Type B pancreatic cell (in vitro differentiated cells): Measurements from ENCODE around the gene BEAN1. TPM values are rescaled to one million over a fixed set of nuclear protein-coding genes. Genes with fewer than 3 reads are reported as not detected.

Source experiments
- DNase-seq: peaks from one replicate; pipeline ENCODE4 v3.0.0; 2021; ENCODE audit warnings: mixed read lengths; ENCODE audit not compliant: unreplicated experiment; ENCODE audit errors: extremely low spot score
- H3K27ac Mint-ChIP-seq: 2 replicates; pipeline ENCODE4 v1.8.0; 2021; ENCODE audit warnings: mild to moderate bottlenecking, mixed read lengths
- H3K27me3 Mint-ChIP-seq: 2 replicates; pipeline ENCODE4 v1.8.0; 2021; ENCODE audit warnings: mixed read lengths
- H3K36me3 Mint-ChIP-seq: 2 replicates; pipeline ENCODE4 v1.8.0; 2021; ENCODE audit warnings: mixed read lengths
- H3K4me1 Mint-ChIP-seq: one replicate; pipeline ENCODE4 v1.8.0; 2021; ENCODE audit warnings: mixed read lengths; ENCODE audit not compliant: unreplicated experiment
- H3K4me3 Mint-ChIP-seq: 2 replicates; pipeline ENCODE4 v1.8.0; 2021; ENCODE audit warnings: mild to moderate bottlenecking, mixed read lengths
- H3K9me3 Mint-ChIP-seq: 2 replicates; pipeline ENCODE4 v1.8.0; 2021; ENCODE audit warnings: mixed read lengths
- total RNA-seq: library from RNA; stranded (reverse); gene quantifications from 2 replicates; pipeline ENCODE4 v1.2.1, GENCODE V29; 2021; ENCODE audit warnings: low replicate concordance
- TF ChIP-seq, protein P1 (sequence below): fragments of 200-600 bp; sonication (generic); conservative IDR thresholded peaks from 2 replicates; pipeline ENCODE4 v1.5.0; 2021; ENCODE audit warnings: antibody characterized with exemption, mild to moderate bottlenecking

BEAN1 gene
- total RNA-seq, 1 donor from 2014 or later = 1.1 TPM

DNA sequence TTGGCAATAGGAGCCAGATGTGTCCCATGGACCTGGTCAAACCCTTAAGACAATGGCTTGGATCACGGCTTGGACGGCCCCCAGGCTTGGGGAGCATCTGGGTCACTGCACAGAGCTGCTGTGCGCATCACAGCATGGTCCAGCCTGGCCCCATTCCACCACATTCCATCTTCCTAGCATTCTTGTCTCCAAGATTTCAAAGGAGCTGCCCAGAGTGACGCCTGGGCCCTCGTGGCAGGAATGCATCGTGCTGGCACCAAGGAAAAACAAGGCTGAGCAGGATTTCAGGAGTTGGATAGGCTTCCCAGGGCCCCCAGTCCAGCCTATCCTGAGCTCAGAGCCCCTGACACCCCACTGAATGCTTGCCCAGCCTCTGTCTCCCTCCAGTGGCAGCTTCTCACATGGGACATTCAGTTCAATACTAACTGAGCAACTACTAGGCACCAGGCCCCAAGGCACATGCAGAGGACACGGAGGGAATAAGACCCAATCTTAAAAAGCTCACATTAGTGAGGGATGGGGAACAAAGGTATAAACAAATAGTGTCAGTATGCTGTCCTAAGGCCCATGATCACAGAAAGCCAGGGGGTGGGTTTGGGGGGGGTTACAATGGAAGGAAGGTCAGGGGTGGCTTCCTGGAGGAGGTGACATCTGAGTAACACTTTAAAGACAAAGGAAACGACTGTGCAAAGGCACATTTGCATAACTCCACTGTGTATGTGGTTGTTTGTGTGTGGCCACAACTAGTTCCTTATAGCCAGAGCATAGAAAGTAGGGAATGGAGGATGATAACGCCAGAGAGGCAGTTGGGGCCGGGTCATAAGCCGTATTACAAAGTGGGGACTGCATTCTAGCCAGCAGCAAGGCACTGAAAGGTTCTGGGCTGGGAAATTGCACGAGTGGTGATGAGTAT lies 88.8 kb downstream of the BEAN1 start:
- peaks cover 32% of the 10 kb centered on the region for H3K4me1 Mint-ChIP-seq
- DNase-seq = no peak
- TF ChIP-seq, protein P1, sequence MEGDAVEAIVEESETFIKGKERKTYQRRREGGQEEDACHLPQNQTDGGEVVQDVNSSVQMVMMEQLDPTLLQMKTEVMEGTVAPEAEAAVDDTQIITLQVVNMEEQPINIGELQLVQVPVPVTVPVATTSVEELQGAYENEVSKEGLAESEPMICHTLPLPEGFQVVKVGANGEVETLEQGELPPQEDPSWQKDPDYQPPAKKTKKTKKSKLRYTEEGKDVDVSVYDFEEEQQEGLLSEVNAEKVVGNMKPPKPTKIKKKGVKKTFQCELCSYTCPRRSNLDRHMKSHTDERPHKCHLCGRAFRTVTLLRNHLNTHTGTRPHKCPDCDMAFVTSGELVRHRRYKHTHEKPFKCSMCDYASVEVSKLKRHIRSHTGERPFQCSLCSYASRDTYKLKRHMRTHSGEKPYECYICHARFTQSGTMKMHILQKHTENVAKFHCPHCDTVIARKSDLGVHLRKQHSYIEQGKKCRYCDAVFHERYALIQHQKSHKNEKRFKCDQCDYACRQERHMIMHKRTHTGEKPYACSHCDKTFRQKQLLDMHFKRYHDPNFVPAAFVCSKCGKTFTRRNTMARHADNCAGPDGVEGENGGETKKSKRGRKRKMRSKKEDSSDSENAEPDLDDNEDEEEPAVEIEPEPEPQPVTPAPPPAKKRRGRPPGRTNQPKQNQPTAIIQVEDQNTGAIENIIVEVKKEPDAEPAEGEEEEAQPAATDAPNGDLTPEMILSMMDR = no peak
- H3K9me3 Mint-ChIP-seq = no peaks in the 10 kb centered on the region
- peaks cover 15% of the 10 kb centered on the region for H3K36me3 Mint-ChIP-seq
- no peaks in the 10 kb centered on the region for H3K27me3 Mint-ChIP-seq
- H3K27ac Mint-ChIP-seq = peak overlapping the region; percentile 94
- H3K4me3 Mint-ChIP-seq = no peak overlapping the region

DNA sequence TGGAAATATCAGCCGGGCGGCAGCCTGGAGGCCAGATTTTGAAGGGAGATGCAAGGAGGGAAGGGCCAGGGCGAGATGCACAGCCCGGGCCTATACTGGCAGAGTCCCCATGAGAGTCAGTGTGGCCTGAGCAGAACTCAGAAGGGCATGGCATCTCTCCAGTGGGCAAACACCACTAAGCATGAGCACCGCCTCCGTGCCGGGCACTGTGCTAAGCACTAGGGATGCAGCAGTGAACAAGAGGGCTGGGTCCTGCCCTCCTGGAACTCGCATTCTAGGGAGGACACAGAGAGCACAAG lies 89.4 kb downstream of the BEAN1 start:
- Mint-ChIP-seq H3K36me3 (peaks cover 15% of the 10 kb centered on the region), H3K27ac (peak overlapping the region; percentile 94), H3K27me3 (no peaks in the 10 kb centered on the region), H3K4me3 (no peak overlapping the region), H3K4me1 (peaks cover 32% of the 10 kb centered on the region), H3K9me3 (no peaks in the 10 kb centered on the region)
- TF ChIP-seq, protein P1 = no peak
- no peak for DNase-seq

DNA sequence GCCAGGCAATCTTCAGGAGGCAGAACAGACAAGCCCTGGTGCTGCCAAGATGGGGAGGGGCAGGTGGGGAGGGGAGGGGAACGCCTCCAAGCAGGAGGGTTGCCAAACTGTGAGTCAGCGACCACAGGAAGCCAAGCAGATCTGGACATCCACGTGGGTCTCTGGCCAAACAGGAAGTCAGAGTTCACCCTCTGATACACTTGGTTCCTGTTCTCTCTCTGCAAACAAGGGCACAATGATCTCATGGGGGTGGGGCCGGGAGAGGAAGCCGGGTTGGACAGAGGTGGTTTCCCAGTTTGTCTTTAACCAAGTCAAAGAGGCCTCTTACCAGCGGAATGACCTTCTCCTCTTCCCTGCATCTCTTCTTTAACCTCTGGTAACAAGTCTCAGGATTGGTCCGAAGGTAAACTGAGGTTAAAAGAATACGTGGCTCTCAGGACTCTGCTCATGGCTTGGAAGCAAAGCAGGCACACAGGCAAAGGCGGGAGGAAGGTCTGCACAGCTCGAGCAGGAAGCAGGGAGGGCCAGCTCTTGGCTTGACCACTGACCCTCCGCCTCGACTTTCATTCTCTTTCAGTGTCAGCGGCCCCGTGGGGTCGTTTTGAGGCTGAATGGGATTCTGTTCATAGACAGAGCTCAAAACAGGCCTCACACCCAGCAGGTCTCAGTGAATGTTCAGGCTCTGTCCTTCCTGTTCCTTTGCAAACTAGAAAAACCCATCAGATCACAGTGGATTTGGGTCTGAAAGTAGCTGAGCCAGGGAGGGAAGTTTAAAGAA lies 89.9 kb downstream of the BEAN1 start:
- H3K27me3 Mint-ChIP-seq = no peaks in the 10 kb centered on the region
- peak overlapping the region; percentile 56 for H3K4me3 Mint-ChIP-seq
- peaks cover 27% of the 10 kb centered on the region for H3K4me1 Mint-ChIP-seq
- H3K36me3 Mint-ChIP-seq = peaks cover 15% of the 10 kb centered on the region
- H3K9me3 Mint-ChIP-seq = no peaks in the 10 kb centered on the region
- TF ChIP-seq, protein P1 = no peak
- H3K27ac Mint-ChIP-seq = peak overlapping the region; percentile 94
- no peak for DNase-seq

DNA sequence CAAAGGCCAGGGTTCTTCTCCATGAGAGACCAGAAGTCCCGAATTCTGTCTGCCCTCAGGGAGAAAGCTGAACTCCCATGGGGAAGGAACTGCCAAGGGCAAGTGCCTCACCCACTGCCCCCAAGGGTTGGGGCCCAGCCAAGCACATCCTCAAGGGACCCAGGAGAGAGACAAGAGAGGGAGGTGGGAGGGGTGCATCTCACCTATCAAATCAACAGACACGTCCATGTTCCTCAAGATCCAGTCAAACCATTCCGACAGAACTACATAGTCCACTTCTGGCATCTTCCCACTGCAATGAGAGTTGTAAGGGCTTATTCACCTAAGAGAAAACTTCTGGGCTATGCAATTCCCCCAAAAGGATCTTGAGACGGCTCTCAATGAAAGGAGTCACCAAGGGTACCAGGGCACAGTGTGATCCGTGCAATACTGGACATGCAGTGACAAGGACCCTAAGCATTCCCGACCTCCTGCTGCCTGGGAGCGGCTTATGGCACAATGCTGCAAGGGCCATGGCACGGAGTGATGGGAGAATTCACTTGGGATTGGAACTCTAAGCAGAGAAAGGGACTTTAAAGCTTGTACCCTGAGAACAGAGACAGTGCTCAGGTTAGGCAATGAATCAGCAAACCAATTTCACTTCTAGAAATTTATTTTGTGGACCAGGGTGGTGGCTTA lies 90.6 kb downstream of the BEAN1 start:
- peak overlapping the region; percentile 94 for H3K27ac Mint-ChIP-seq

More for the DNA sequence above, 90.6 kb downstream of the BEAN1 start:
- Mint-ChIP-seq H3K9me3 (no peaks in the 10 kb centered on the region), H3K4me3 (no peak overlapping the region), H3K36me3 (peaks cover 15% of the 10 kb centered on the region), H3K4me1 (peaks cover 23% of the 10 kb centered on the region), H3K27me3 (no peaks in the 10 kb centered on the region)
- DNase-seq = no peak
- TF ChIP-seq, protein P1 = no peak
